ENCODE measurements around the gene RFPL4AL1.
"Not testable (repeated sequence)": the region's sequence is repeated elsewhere in the genome, so short reads cannot be mapped to it uniquely, and the experiment has no call there.

The RFPL4AL1 gene

GRCh38 chr19:55766466-55766865 is 2.5 kb upstream of the RFPL4AL1 start:
- no peak for TF ChIP-seq CREB5 (CRISPR knock-in tag; IDR thresholded peaks at IDR 0.05; ENCODE audit: low read depth)
- TF ChIP-seq ZNF8 (CRISPR knock-in tag; IDR thresholded peaks at IDR 0.05): no peak
- TF ChIP-seq TCF4 (CRISPR knock-in tag; IDR thresholded peaks at IDR 0.05; ENCODE audit: borderline replicate concordance): no peak
- no peak for TF ChIP-seq PATZ1 (CRISPR knock-in tag; IDR thresholded peaks at IDR 0.05; ENCODE audit: borderline replicate concordance)
- no peak for TF ChIP-seq ZNF70 (CRISPR knock-in tag; IDR thresholded peaks at IDR 0.05)
- TF ChIP-seq RARB (CRISPR knock-in tag; IDR thresholded peaks at IDR 0.05): no peak
- TF ChIP-seq SNAI2 (CRISPR knock-in tag; IDR thresholded peaks at IDR 0.05): no peak
- TF ChIP-seq, protein P1, sequence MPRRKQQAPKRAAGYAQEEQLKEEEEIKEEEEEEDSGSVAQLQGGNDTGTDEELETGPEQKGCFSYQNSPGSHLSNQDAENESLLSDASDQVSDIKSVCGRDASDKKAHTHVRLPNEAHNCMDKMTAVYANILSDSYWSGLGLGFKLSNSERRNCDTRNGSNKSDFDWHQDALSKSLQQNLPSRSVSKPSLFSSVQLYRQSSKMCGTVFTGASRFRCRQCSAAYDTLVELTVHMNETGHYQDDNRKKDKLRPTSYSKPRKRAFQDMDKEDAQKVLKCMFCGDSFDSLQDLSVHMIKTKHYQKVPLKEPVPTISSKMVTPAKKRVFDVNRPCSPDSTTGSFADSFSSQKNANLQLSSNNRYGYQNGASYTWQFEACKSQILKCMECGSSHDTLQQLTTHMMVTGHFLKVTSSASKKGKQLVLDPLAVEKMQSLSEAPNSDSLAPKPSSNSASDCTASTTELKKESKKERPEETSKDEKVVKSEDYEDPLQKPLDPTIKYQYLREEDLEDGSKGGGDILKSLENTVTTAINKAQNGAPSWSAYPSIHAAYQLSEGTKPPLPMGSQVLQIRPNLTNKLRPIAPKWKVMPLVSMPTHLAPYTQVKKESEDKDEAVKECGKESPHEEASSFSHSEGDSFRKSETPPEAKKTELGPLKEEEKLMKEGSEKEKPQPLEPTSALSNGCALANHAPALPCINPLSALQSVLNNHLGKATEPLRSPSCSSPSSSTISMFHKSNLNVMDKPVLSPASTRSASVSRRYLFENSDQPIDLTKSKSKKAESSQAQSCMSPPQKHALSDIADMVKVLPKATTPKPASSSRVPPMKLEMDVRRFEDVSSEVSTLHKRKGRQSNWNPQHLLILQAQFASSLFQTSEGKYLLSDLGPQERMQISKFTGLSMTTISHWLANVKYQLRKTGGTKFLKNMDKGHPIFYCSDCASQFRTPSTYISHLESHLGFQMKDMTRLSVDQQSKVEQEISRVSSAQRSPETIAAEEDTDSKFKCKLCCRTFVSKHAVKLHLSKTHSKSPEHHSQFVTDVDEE (CRISPR knock-in tag; IDR thresholded peaks at IDR 0.05): no peak
- no peak for TF ChIP-seq BACH2 (CRISPR knock-in tag; IDR thresholded peaks at IDR 0.05; ENCODE audit: borderline replicate concordance)
- TF ChIP-seq ZFP30 (CRISPR knock-in tag; IDR thresholded peaks at IDR 0.05): no peak
- TF ChIP-seq PPARA (CRISPR knock-in tag; IDR thresholded peaks at IDR 0.05; ENCODE audit: borderline replicate concordance): no peak
- TF ChIP-seq ZFP3 (CRISPR knock-in tag; IDR thresholded peaks at IDR 0.05): no peak
- TF ChIP-seq, protein P2, sequence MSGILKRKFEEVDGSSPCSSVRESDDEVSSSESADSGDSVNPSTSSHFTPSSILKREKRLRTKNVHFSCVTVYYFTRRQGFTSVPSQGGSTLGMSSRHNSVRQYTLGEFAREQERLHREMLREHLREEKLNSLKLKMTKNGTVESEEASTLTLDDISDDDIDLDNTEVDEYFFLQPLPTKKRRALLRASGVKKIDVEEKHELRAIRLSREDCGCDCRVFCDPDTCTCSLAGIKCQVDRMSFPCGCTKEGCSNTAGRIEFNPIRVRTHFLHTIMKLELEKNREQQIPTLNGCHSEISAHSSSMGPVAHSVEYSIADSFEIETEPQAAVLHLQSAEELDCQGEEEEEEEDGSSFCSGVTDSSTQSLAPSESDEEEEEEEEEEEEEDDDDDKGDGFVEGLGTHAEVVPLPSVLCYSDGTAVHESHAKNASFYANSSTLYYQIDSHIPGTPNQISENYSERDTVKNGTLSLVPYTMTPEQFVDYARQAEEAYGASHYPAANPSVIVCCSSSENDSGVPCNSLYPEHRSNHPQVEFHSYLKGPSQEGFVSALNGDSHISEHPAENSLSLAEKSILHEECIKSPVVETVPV (CRISPR knock-in tag; IDR thresholded peaks at IDR 0.05): no peak
- no peak for TF ChIP-seq ARNTL (CRISPR knock-in tag; IDR thresholded peaks at IDR 0.05; ENCODE audit: borderline replicate concordance, low read depth)
- TF ChIP-seq, protein P3, sequence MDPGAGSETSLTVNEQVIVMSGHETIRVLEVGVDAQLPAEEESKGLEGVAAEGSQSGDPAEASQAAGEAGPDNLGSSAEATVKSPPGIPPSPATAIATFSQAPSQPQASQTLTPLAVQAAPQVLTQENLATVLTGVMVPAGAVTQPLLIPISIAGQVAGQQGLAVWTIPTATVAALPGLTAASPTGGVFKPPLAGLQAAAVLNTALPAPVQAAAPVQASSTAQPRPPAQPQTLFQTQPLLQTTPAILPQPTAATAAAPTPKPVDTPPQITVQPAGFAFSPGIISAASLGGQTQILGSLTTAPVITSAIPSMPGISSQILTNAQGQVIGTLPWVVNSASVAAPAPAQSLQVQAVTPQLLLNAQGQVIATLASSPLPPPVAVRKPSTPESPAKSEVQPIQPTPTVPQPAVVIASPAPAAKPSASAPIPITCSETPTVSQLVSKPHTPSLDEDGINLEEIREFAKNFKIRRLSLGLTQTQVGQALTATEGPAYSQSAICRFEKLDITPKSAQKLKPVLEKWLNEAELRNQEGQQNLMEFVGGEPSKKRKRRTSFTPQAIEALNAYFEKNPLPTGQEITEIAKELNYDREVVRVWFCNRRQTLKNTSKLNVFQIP (CRISPR knock-in tag; IDR thresholded peaks at IDR 0.05; ENCODE audit: borderline replicate concordance, low read depth): no peak
- no peak for TF ChIP-seq ZC3H10 (CRISPR knock-in tag; IDR thresholded peaks at IDR 0.05)
- no peak for TF ChIP-seq CSDC2 (CRISPR knock-in tag; IDR thresholded peaks at IDR 0.05)
- no peak for TF ChIP-seq TOX (CRISPR knock-in tag; IDR thresholded peaks at IDR 0.05; ENCODE audit: borderline replicate concordance)
- TF ChIP-seq ESRRG (CRISPR knock-in tag; IDR thresholded peaks at IDR 0.05): no peak
- no peak for ATAC-seq

DNA sequence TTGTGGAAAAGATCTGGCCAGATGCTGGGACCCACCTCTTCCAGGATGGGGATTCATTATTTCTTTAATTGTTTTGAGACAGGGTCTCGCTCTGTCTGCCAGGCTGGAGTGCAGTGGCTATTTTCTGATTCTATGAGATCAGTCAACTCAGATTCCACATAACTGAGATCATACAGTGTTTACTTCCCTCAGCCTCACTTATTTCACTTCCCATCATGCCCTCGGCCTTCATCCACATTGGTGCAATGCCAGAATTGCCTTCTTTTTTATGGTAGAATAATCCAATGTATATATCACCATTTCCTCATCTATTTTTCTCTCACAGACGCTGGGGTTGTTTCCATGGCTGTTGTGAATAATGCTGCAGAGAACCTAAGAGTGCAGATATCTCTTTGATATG is 714 bp downstream of the RFPL4AL1 start:
- ATAC-seq: not testable (repeated sequence)

GRCh38 chr19:55777528-55777927 is 8.6 kb downstream of the RFPL4AL1 start:
- ATAC-seq: no peak
- TF ChIP-seq, protein P3 (CRISPR knock-in tag; IDR thresholded peaks at IDR 0.05; ENCODE audit: borderline replicate concordance, low read depth): no peak
- TF ChIP-seq ISL1 (CRISPR knock-in tag; IDR thresholded peaks at IDR 0.05) (no peak), PATZ1 (CRISPR knock-in tag; IDR thresholded peaks at IDR 0.05; ENCODE audit: borderline replicate concordance) (no peak), ARNTL (CRISPR knock-in tag; IDR thresholded peaks at IDR 0.05; ENCODE audit: borderline replicate concordance, low read depth) (no peak), CREB5 (CRISPR knock-in tag; IDR thresholded peaks at IDR 0.05; ENCODE audit: low read depth) (no peak), CSDC2 (CRISPR knock-in tag; IDR thresholded peaks at IDR 0.05) (no peak), SNAI2 (CRISPR knock-in tag; IDR thresholded peaks at IDR 0.05) (no peak)
- TF ChIP-seq, protein P2 (CRISPR knock-in tag; IDR thresholded peaks at IDR 0.05): no peak
